GM19328 (cell line): ENCODE results near the gene MTA1.

ENCODE experiments used
- ATAC-seq: cut with Tn5 transposase; IDR thresholded peaks from one replicate; pipeline ENCODE4 v1.9.1; 2021; ENCODE audit warnings: mild to moderate bottlenecking, moderate library complexity; ENCODE audit not compliant: unreplicated experiment

Gene MTA1

GRCh38 chr14:105474483-105475268 is 55.0 kb downstream of the MTA1 start, which contains the start of gene CRIP2:
Gene CRIP2 (plus strand): TSS chr14:105474821. CDS start chr14:105474863, 42 bp downstream.
- ATAC-seq, result no peak

- ATAC-seq, result no peak
Measured at GRCh38 chr14:105475269-105476096, 55.9 kb downstream of the MTA1 start.

DNA sequence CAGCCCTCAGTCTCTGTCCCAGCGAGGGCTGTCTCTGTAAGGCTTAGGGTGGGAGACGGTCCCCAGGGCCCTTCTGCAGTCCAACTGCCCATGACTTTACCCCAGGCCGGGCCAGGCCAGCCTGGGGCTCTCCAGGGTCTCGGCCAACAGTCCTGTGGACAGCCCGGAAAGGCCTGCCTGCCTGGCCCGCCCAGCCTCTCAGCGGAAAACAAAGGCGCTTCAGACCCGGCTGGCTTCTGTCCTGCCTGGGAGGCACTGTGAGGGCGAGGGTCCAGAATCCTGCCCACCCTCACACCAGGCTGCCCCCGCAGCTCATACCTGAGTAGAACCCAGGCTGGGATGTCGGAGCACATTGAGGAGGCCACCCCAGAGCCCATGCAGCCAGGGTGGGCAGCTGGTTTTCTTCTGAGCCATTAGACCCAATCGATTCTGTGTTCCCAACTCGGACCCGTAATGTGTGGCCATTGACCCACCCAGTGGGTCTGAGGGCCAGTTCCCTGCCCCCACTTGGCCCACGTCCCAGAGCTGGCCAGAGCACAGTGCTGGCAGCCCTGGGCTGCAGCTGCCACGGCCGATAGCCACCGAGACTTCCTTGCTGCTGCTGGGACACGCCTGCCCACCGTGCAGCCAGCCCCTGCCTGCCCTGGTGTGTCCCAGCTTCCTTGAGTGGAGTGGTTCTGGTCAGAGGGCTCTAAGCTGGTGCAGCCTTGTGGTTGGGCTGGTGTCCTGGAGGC is 56.6 kb downstream of the MTA1 start:
- no peak for ATAC-seq

DNA sequence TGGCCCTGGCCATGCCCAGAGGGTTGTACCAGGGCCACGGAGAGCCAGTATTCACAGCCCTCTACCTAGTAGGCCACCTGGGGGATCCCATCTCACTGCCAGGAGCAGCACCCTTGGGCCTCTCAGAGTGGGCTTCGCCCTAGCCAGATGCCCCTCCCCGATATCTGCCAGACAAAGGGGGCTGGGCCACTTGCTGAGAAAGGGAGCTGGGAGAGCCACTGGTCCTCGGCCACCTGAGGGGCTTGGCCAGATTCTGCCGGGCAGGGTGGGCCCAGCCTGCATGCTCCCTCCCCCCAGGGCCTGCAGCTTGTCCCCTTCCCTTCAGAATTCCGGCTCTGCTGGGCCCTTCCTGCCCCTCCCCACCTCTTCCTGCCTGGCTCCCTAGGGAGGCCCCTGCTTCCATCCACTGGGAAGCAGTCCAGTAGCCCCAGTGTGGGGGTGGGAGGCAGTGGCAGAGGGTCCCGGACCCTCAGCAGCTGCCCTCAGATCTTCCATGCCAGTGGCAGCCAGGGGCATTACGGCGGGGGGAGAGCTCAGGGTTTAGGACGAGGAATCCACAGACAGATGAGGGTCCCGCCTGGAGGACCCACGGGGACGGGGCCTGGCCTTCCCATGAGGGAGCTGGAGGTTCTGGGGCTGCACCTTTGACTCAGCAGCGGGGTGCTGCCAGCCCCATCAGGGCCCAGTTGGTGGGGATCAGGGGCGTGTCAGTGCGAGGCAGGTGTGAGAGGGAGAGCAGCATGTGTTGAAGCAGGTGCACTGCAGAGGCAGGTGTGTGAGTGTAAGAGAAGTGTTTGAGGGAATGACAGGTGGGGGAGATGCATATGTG is 57.4 kb downstream of the MTA1 start:
- no peak for ATAC-seq

DNA sequence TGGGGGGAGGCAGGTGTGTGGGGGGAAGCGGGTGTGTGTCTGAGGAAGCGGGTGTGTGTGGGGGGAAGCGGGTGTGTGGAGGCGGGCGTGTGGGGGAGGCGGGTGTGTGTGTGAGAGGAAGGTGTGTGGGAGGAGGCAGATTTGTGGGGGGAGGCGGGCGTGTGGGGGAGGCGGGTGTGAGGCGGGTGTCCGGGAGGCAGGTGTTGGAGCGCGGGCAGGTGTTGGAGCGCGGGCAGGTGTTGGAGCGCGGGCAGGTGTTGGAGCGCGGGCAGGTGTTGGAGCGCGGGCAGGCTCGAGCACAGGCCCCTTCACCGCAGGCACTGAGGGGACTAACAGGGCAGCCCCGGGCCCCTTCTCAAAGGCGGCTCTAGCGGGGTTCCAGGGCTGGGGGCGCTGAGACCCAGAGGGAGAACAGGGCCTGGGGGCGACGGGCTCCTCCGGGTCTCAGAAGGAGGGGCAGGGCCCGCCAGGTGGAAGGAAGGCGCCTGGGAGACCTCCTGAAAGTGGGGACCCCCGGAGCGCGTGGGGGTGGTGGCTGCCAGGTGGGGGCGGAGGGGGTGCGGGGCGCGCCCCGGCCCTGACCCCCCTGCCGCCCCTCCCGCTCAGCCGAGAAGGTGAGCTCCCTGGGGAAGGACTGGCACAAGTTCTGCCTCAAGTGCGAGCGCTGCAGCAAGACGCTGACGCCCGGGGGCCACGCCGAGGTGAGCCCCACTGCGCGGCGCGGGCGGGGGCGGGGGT is 58.2 kb downstream of the MTA1 start:
- no peak for ATAC-seq

- ATAC-seq, result no peak
Measured at GRCh38 chr14:105478398-105479251, 59.0 kb downstream of the MTA1 start.

DNA sequence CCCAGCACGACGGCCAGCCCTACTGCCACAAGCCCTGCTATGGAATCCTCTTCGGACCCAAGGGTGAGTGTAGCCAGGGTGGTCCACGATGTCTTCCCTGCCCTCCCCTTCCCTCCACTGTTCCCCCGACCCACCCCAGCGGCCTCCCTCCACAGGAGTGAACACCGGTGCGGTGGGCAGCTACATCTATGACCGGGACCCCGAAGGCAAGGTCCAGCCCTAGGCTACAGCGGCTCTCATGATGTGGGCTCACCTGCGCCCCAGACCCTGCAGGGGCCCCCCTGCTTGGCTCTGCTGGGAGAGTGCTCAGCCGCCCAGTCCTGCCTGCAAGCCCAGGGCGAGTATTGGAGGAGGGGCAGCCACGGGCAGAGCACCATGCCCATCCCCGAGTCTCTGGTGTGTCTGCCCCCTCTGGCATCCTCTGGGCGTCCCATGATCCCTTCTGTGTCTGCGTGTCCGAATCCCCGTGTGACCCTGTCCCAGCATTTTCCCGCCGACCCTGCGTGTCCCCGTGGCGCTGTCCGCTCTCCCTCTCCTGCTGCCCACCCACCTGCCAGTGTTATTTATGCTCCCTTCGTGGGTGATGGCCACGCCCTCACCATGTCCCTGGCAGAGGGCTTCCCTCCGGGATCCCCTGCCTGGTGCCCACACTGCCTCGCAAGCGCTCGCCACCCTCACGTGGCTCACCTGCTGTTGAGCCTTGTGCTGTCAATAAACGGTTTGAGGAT is 60.0 kb downstream of the MTA1 start:
- ATAC-seq, result no peak

- no peak for ATAC-seq
Measured at GRCh38 chr14:105480199-105480746, 60.6 kb downstream of the MTA1 start.

GRCh38 chr14:105480807-105481801 is 61.5 kb downstream of the MTA1 start:
- ATAC-seq, result no peak

GRCh38 chr14:105481886-105482457 is 62.3 kb downstream of the MTA1 start:
- ATAC-seq, result no peak

DNA sequence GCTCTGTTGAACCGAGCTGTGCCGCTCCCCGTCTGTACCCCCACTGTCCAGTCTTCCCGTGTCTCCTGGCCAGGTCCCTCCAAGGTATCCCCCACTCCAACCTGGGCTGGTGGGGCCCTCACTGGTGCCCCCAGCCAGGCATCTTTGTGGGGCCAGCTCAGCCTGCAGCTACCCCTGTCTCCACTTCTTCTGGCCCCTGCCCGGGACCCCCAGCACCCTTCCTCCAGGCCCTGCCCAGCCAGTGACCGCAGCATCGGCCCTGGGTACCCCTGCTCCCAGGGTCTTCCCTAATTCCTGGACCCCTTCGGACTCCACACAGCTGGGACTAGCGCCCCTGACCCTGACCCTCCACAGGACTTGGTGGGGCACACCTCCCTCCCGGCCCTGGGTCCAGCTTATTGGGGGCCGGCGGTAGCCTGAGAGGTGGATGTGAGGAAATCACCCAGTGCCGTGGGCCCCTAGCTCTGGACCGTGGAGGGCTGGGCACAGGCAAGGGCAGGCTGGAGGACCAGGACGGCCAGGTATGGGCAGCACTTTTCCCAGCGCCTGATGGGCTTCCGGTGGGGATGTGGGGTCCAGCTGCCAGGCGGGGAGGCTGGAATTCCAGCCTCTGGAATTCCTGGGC is 63.0 kb downstream of the MTA1 start:
- no peak for ATAC-seq

DNA sequence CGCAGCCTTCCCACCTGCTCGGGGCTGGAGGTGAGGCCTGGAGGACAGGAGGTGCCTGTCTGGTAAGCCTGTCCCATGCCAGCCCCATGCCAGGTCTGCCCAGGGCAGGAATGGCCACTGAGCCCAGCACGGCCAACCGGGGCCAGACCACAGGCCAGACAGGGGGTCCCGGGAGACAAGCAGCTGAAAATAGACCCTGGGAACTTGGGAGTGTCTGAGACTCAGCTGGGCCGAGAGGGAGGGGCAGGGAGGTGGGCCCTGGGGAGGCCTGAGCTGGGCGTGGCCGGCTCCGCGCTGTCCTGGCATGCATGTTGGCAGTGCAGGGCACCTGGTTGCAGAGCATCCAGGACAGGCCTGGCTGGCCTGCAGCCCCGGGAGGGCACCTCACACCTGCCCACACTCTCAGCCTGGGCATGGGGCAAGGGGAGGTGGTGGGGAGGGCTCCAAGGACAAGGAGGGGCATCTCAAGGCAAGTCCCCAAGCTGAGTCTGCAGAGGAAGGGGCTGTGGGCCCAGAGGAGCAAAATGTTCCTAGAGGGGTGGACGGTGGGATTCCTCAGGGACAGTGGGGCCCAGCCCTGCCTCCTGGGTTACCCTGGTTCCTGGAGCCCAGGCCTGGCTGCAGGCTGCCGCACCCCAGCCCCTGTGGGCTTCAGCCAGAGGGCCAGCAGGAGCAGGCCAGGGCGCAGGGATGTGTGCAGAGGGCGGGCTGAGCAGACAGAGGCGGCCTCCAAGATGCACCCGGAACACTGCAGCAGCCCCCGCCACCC is 63.9 kb downstream of the MTA1 start:
- ATAC-seq, result no peak

- no peak for ATAC-seq
Measured at GRCh38 chr14:105484069-105484996, 64.7 kb downstream of the MTA1 start.

GRCh38 chr14:105484997-105485393 is 65.4 kb downstream of the MTA1 start:
- ATAC-seq, result no peak
